Esophagus squamous epithelium (tissue), 5 donors: ENCODE measurements around the gene SURF1. TPM values are rescaled to one million over a fixed set of nuclear protein-coding genes. Genes with fewer than 3 reads are reported as not detected.
"Not testable (repeated sequence)": the region's sequence is repeated elsewhere in the genome, so short reads cannot be mapped to it uniquely, and the experiment has no call there.

ENCODE experiments used
- DNase-seq: peaks from one replicate; lab custom pipeline; 2025; lab: John Stamatoyannopoulos, UW
- H3K27ac ChIP-seq, 4 donors: fragments of 200-600 bp; sonication (generic); one replicate each; pipeline ENCODE4 v1.5.1; 2016 to 2019; ENCODE audit warnings: mild to moderate bottlenecking in 1 of 4
- H3K27me3 ChIP-seq, 4 donors: fragments of 200-600 bp; sonication (generic); 1 replicate in 3 of 4; 2 replicates in 1 of 4; pipeline versions ENCODE4 v1.5.1 to v1.6.0; 2017 to 2021; ENCODE audit warnings: antibody characterized with exemption in 1 of 4
- H3K36me3 ChIP-seq, 3 donors: fragments of 200-600 bp; sonication (generic); one replicate each; pipeline ENCODE4 v1.5.1; 2016 to 2019
- H3K4me1 ChIP-seq, 3 donors: fragments of 200-600 bp; sonication (generic); one replicate each; pipeline ENCODE4 v1.5.1; 2017 to 2019
- H3K4me3 ChIP-seq, 4 donors: fragments of 200-600 bp; sonication (generic); 1 replicate in 3 of 4; 2 replicates in 1 of 4; pipeline ENCODE4 v1.5.1; 2016 to 2019; ENCODE audit warnings: mild to moderate bottlenecking in 2 of 4, moderate library complexity in 1 of 4
- H3K9me3 ChIP-seq, 3 donors: fragments of 200-600 bp; sonication (generic); one replicate each; pipeline ENCODE4 v1.5.1; 2016 to 2019
- CTCF ChIP-seq, 6 experiments: fragments of 450-650 bp in 4 of 6; fragments of 200-600 bp in 2 of 6; sonication (generic) in 2 of 6; IDR thresholded peaks; one replicate each; pipeline ENCODE4 v1.5.1; 2016 to 2019; ENCODE audit warnings: antibody characterized with exemption in 6 of 6, mild to moderate bottlenecking in 4 of 6, moderate library complexity in 4 of 6
- POLR2A ChIP-seq, 4 donors: fragments of 450-650 bp; IDR thresholded peaks; one replicate each; pipeline ENCODE4 v1.6.1; 2017; ENCODE audit warnings: antibody characterized with exemption in 4 of 4, mild to moderate bottlenecking in 4 of 4, moderate library complexity in 3 of 4
- whole genome bisulfite sequencing, 2 donors: methylation state at CpG; one replicate each; pipeline ENCODE4 v1.1.5; 2018; 5-methylcytosine and 5-hydroxymethylcytosine counted together
- intact Hi-C: fragments of 100-400 bp; cut with DNase I; formaldehyde crosslinking; loops from one replicate; pipeline ENCODE4 v1.15.0; 2022
- total RNA-seq, 4 donors: library from RNA; depleted of rRNA; stranded (reverse); fragments of >200 nt; gene quantifications; one replicate each; pipeline ENCODE4 v1.1.0, GENCODE V29; 2016
- donor health status: DM: yes; HTN: yes; CAD: no.

SURF1 gene
- total RNA-seq, 4 donors from 2014 or later = 18.2 to 44.7 (median 32.0) TPM

- intact Hi-C loops = no loop called here
- Histone ChIP-seq H3K9me3 (no peaks in the 10 kb centered on the region), H3K27ac (peak overlapping the region in 1 of 4 donors; percentile 52), H3K4me3 (no peak overlapping the region), H3K4me1 (peaks cover 0 to 48% (median 11%) of the 10 kb centered on the region in 3 donors), H3K36me3 (no peaks in the 10 kb centered on the region), H3K27me3 (no peaks in the 10 kb centered on the region)
- DNase-seq = no peak
- WGBS, 2 donors = 80 to 83% methylated on average over 8 to 9 of the region's 14 CpGs
- TF ChIP-seq CTCF (IDR thresholded peaks at IDR 0.05) = no peak
- TF ChIP-seq POLR2A (IDR thresholded peaks at IDR 0.05) = no peak
Measured at GRCh38 chr9:133379153-133380086, 23.1 kb upstream of the SURF1 start.

GRCh38 chr9:133378408-133378962 lies 22.2 kb upstream of the SURF1 start:
- 80% methylated on average over 1 of the region's 1 CpG; no CpG with 5 or more reads in 1 of the 2 donors for whole genome bisulfite sequencing, 2 donors
- H3K27ac ChIP-seq = peak overlapping the region in 2 of 4 donors; percentile 36 to 52
- no peak for DNase-seq
- H3K27me3 ChIP-seq = no peaks in the 10 kb centered on the region
- H3K4me1 ChIP-seq = peaks cover 0 to 57% (median 17%) of the 10 kb centered on the region in 3 donors
- no peak overlapping the region for H3K4me3 ChIP-seq
- H3K36me3 ChIP-seq = peaks cover 0 to 1% (median 0%) of the 10 kb centered on the region in 3 donors
- H3K9me3 ChIP-seq = no peaks in the 10 kb centered on the region
- intact Hi-C loops = no loop called here
- no peak for TF ChIP-seq POLR2A (IDR thresholded peaks at IDR 0.05)
- no peak for TF ChIP-seq CTCF (IDR thresholded peaks at IDR 0.05)

- intact Hi-C loops = no loop called here
- no peaks in the 10 kb centered on the region for H3K9me3 ChIP-seq
- peaks cover 7 to 64% (median 24%) of the 10 kb centered on the region in 3 donors for H3K4me1 ChIP-seq
- H3K27ac ChIP-seq = peak overlapping the region in 2 of 4 donors; percentile 36 to 52
- no peaks in the 10 kb centered on the region for H3K27me3 ChIP-seq
- DNase-seq = no peak
- 41 to 50% methylated on average over 6 of the region's 6 CpGs for WGBS, 2 donors
- TF ChIP-seq CTCF (IDR thresholded peaks at IDR 0.05) (no peak), POLR2A (IDR thresholded peaks at IDR 0.05) (no peak)
- H3K4me3 ChIP-seq = no peak overlapping the region
- H3K36me3 ChIP-seq = peaks cover 0 to 8% (median 0%) of the 10 kb centered on the region in 3 donors
Measured at GRCh38 chr9:133377721-133378216, 21.5 kb upstream of the SURF1 start.

- DNase-seq, H3K4me3 ChIP-seq, H3K9me3 ChIP-seq, H3K27me3 ChIP-seq, intact Hi-C loops: not testable (repeated sequence)
- Histone ChIP-seq H3K27ac (peak overlapping the region in 1 of 4 donors; percentile 52), H3K4me1 (peaks cover 12 to 69% (median 29%) of the 10 kb centered on the region in 3 donors), H3K36me3 (peaks cover 0 to 13% (median 0%) of the 10 kb centered on the region in 3 donors)
- 78% methylated on average over 7 to 13 of the region's 14 CpGs for WGBS, 2 donors
Measured at GRCh38 chr9:133377280-133377679, 21.0 kb upstream of the SURF1 start.

- Histone ChIP-seq H3K4me1 (peaks cover 25 to 82% (median 41%) of the 10 kb centered on the region in 3 donors), H3K4me3 (peak within 1 kb of the TSS; percentile 87 to 100 (median 94)), H3K36me3 (peaks cover 0 to 17% (median 0%) of the 10 kb centered on the region in 3 donors), H3K27ac (peak within 1 kb of the TSS; percentile 92 to 99 (median 96)), H3K9me3 (no peaks in the 10 kb centered on the region), H3K27me3 (no peaks in the 10 kb centered on the region)
- TF ChIP-seq CTCF (IDR thresholded peaks at IDR 0.05) (peak in 3 of 6 experiments; percentile 22 to 44 (median 33)), POLR2A (IDR thresholded peaks at IDR 0.05) (peak in 3 of 4 donors; percentile 84 to 89 (median 87))
- peak; percentile 75 for DNase-seq
- WGBS, 2 donors = 0% methylated on average over 7 of the region's 120 CpGs; no CpG with 5 or more reads in 1 of the 2 donors
- intact Hi-C loops = no loop called here
Measured at GRCh38 chr9:133375724-133376654, 19.7 kb upstream of the SURF1 start, which contains the start of the genes STKLD1 and SURF4. Gene STKLD1 (plus strand): TSS chr9:133376366. CDS start chr9:133376474, 108 bp downstream. Gene SURF4 (minus strand): TSS chr9:133376060. CDS start chr9:133375969, 91 bp downstream.
